Mesenchymal stem cell (in vitro differentiated cells and primary cell): Measurements from ENCODE around the gene DNMT1.

Experiments used
- DNase-seq: peaks from one replicate; pipeline ENCODE4 v3.0.0-alpha.2; 2013
- H2AFZ ChIP-seq: one replicate; pipeline ENCODE4 v1.6.1; 2013; ENCODE audit warnings: low read depth, mild to moderate bottlenecking, control low read depth, inconsistent platforms, low read length, moderate library complexity
- H2AK5ac ChIP-seq: 2 replicates; pipeline ENCODE4 v1.6.1; 2013; ENCODE audit warnings: low read length, moderate library complexity, mild to moderate bottlenecking, inconsistent platforms; ENCODE audit not compliant: severe bottlenecking
- H2BK120ac ChIP-seq: one replicate; pipeline ENCODE4 v1.6.1; 2013; ENCODE audit warnings: low read depth, mild to moderate bottlenecking, inconsistent platforms, low read length, moderate library complexity
- H2BK12ac ChIP-seq, 2 experiments: one replicate each; pipeline ENCODE4 v1.6.1; 2013; ENCODE audit warnings: inconsistent platforms in 2 of 2, low read length in 2 of 2, mild to moderate bottlenecking in 2 of 2, moderate library complexity in 2 of 2, control low read depth in 1 of 2
- H2BK15ac ChIP-seq: one replicate; pipeline ENCODE4 v1.6.1; 2013; ENCODE audit warnings: mild to moderate bottlenecking, low read depth, inconsistent platforms; ENCODE audit not compliant: poor library complexity, severe bottlenecking
- H2BK5ac ChIP-seq: 2 replicates; pipeline ENCODE4 v1.6.1; 2013; ENCODE audit warnings: low read depth, mild to moderate bottlenecking, low read length, control low read depth, inconsistent platforms; ENCODE audit not compliant: poor library complexity, severe bottlenecking
- H3K14ac ChIP-seq, 2 experiments: one replicate each; pipeline ENCODE4 v1.6.1; 2013; ENCODE audit warnings: inconsistent platforms in 2 of 2, low read length in 2 of 2, control low read depth in 1 of 2, mild to moderate bottlenecking in 1 of 2, moderate library complexity in 1 of 2
- H3K18ac ChIP-seq, 2 experiments: one replicate each; pipeline ENCODE4 v1.6.1; 2013; ENCODE audit warnings: inconsistent platforms in 2 of 2, low read length in 2 of 2, control low read depth in 1 of 2, low read depth in 1 of 2, mild to moderate bottlenecking in 1 of 2
- H3K23ac ChIP-seq, 2 experiments: one replicate each; pipeline ENCODE4 v1.6.1; 2013; ENCODE audit warnings: inconsistent platforms in 2 of 2, low read length in 2 of 2, mild to moderate bottlenecking in 2 of 2, moderate library complexity in 2 of 2, control low read depth in 1 of 2
- H3K27ac ChIP-seq: 2 replicates; pipeline ENCODE4 v1.5.1; 2013; ENCODE audit warnings: mild to moderate bottlenecking, moderate library complexity, low read length, control low read depth, inconsistent platforms; ENCODE audit not compliant: poor library complexity, severe bottlenecking
- H3K27me3 ChIP-seq, 2 experiments: 2 replicates each; pipeline versions ENCODE4 v1.6.1 to v1.7.0; 2013; ENCODE audit warnings: low read length in 2 of 2, mild to moderate bottlenecking in 2 of 2, moderate library complexity in 2 of 2, control low read depth in 1 of 2, inconsistent platforms in 1 of 2; ENCODE audit not compliant: control insufficient read depth in 1 of 2, insufficient read depth in 1 of 2
- H3K36me3 ChIP-seq, 2 experiments: 2 replicates each; pipeline versions ENCODE4 v1.6.1 to v1.7.0; 2013; ENCODE audit warnings: low read length in 2 of 2, control low read depth in 1 of 2, inconsistent platforms in 1 of 2, low read depth in 1 of 2, mild to moderate bottlenecking in 1 of 2; ENCODE audit not compliant: insufficient read depth in 2 of 2, control insufficient read depth in 1 of 2
- H3K4ac ChIP-seq, 2 experiments: one replicate each; pipeline ENCODE4 v1.6.1; 2013; ENCODE audit warnings: inconsistent platforms in 2 of 2, low read length in 2 of 2, mild to moderate bottlenecking in 2 of 2, moderate library complexity in 2 of 2, control low read depth in 1 of 2, low read depth in 1 of 2
- H3K4me1 ChIP-seq: 2 replicates; pipeline ENCODE4 v1.6.1; 2013; ENCODE audit warnings: low read depth, low read length, control low read depth; ENCODE audit not compliant: control insufficient read depth, insufficient read depth
- H3K4me2 ChIP-seq: 2 replicates; pipeline ENCODE4 v1.6.1; 2013; ENCODE audit warnings: low read length, mild to moderate bottlenecking, inconsistent platforms; ENCODE audit not compliant: poor library complexity, severe bottlenecking
- H3K4me3 ChIP-seq, 2 experiments: 2 replicates each; pipeline versions ENCODE4 v1.5.1 to v1.7.0; 2013; ENCODE audit warnings: low read length in 2 of 2, mild to moderate bottlenecking in 2 of 2, control low read depth in 1 of 2, low read depth in 1 of 2; ENCODE audit not compliant: insufficient read depth in 1 of 2
- H3K79me1 ChIP-seq: replicated peaks from 2 replicates; pipeline ENCODE4 v1.6.1; 2013; ENCODE audit warnings: mild to moderate bottlenecking, control low read depth, low read length, inconsistent platforms; ENCODE audit not compliant: poor library complexity, severe bottlenecking
- H3K9ac ChIP-seq: 2 replicates; pipeline ENCODE4 v1.7.0; 2013; ENCODE audit warnings: mild to moderate bottlenecking, low read length, moderate library complexity
- H3K9me3 ChIP-seq: 2 replicates; pipeline ENCODE4 v1.7.0; 2013; ENCODE audit warnings: mild to moderate bottlenecking, low read length; ENCODE audit not compliant: control insufficient read depth
- H4K8ac ChIP-seq: one replicate; pipeline ENCODE4 v1.6.1; 2013; ENCODE audit warnings: inconsistent platforms, mild to moderate bottlenecking, low read length, moderate library complexity
- H4K91ac ChIP-seq: one replicate; pipeline ENCODE4 v1.6.1; 2013; ENCODE audit warnings: mild to moderate bottlenecking, low read length, inconsistent platforms
- WGBS: methylation state at CpG from one replicate; pipeline ENCODE4 v1.1.7; 2013; ENCODE audit warnings: mixed read lengths; 5-methylcytosine and 5-hydroxymethylcytosine counted together

The DNMT1 gene

GRCh38 chr19:10135551-10136334 is 59.0 kb downstream of the DNMT1 start:
- peaks cover 27% of the 10 kb centered on the region for H3K79me1 ChIP-seq
- H3K4me1 ChIP-seq, result no peaks in the 10 kb centered on the region
- peaks cover 75 to 77% of the 10 kb centered on the region in 2 experiments for H3K36me3 ChIP-seq
- no peaks in the 10 kb centered on the region for H3K27me3 ChIP-seq
- no peak for DNase-seq
- H3K27ac ChIP-seq, result no peak overlapping the region
- WGBS, result 97% methylated on average over 39 of the region's 39 CpGs
- no peak overlapping the region for H3K14ac ChIP-seq
- no peak overlapping the region for H2BK5ac ChIP-seq
- H2AK5ac ChIP-seq, result no peak overlapping the region
- no peak overlapping the region for H3K9ac ChIP-seq
- no peak overlapping the region for H4K91ac ChIP-seq
- no peaks in the 10 kb centered on the region for H3K9me3 ChIP-seq
- H3K18ac ChIP-seq, result no peak overlapping the region
- H2BK120ac ChIP-seq, result no peak overlapping the region
- H3K23ac ChIP-seq, result no peak overlapping the region
- no peak overlapping the region for H4K8ac ChIP-seq
- no peak overlapping the region for H2AFZ ChIP-seq
- H2BK15ac ChIP-seq, result no peak overlapping the region
- H3K4ac ChIP-seq, result no peak overlapping the region
- H3K4me3 ChIP-seq, result no peak overlapping the region
- no peak overlapping the region for H3K4me2 ChIP-seq
- no peak overlapping the region for H2BK12ac ChIP-seq

DNA sequence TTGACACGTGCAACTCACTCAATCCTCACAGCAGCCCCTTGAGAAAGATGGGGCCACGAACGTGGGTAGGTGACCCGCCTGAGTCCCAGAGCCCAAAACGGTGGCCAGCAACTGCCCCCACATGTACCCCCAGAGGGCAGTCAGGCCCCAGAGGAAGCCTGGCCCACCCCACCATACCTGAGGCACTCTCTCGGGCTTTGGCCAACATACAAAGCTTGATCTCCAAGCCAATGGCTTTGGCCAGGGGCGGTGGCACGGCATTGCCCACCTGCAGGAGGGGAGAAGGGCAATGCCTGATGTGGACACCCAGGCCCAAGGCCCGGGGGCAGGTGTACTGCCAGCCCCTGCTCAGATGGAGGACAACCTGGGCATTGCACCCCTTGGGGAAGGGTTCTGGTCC is 60.7 kb downstream of the DNMT1 start:
- 99% methylated on average over 9 of the region's 9 CpGs for WGBS
- H4K8ac ChIP-seq, result no peak overlapping the region
- no peak overlapping the region for H3K27ac ChIP-seq
- H2AFZ ChIP-seq, result no peak overlapping the region
- no peak overlapping the region for H2BK12ac ChIP-seq
- DNase-seq, result no peak
- no peak overlapping the region for H2AK5ac ChIP-seq
- H3K14ac ChIP-seq, result no peak overlapping the region
- H3K36me3 ChIP-seq, result peaks cover 66 to 68% of the 10 kb centered on the region in 2 experiments
- H3K9ac ChIP-seq, result no peak overlapping the region
- H4K91ac ChIP-seq, result no peak overlapping the region
- H3K9me3 ChIP-seq, result no peaks in the 10 kb centered on the region
- H2BK120ac ChIP-seq, result no peak overlapping the region
- H3K79me1 ChIP-seq, result peaks cover 22% of the 10 kb centered on the region
- no peak overlapping the region for H3K4ac ChIP-seq
- no peak overlapping the region for H3K4me3 ChIP-seq
- H3K4me2 ChIP-seq, result no peak overlapping the region
- H3K18ac ChIP-seq, result no peak overlapping the region
- no peaks in the 10 kb centered on the region for H3K27me3 ChIP-seq
- no peak overlapping the region for H3K23ac ChIP-seq
- no peak overlapping the region for H2BK5ac ChIP-seq
- H2BK15ac ChIP-seq, result no peak overlapping the region
- no peaks in the 10 kb centered on the region for H3K4me1 ChIP-seq

DNA sequence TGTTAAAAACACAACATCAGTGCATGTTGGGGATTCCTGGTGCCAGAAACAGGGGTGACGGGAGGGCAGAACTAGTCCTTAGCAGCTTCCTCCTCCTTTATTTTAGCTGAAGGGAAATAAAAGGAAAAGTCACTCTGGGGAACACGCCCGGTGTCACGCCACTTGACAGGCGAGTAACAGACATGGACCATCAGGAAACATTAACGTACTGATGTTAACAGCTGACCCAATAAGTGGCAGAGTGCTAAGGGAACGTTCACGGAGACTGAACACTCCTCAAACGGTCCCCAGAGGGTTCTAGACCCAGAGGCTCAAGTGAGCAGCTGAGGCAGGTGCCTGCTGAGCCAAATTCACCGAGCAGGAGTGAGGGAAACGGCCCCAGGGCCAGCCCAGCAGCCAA is 61.2 kb downstream of the DNMT1 start:
- Histone ChIP-seq H3K23ac (no peak overlapping the region), H4K8ac (no peak overlapping the region), H3K4me2 (no peak overlapping the region), H3K4me3 (no peak overlapping the region), H2AFZ (no peak overlapping the region), H2BK12ac (no peak overlapping the region), H3K79me1 (peaks cover 21% of the 10 kb centered on the region), H3K27ac (no peak overlapping the region), H3K18ac (no peak overlapping the region), H2BK5ac (no peak overlapping the region), H3K9ac (no peak overlapping the region), H3K14ac (no peak overlapping the region), H4K91ac (no peak overlapping the region), H3K4me1 (no peaks in the 10 kb centered on the region), H2BK120ac (no peak overlapping the region), H3K36me3 (peaks cover 63 to 64% of the 10 kb centered on the region in 2 experiments), H2AK5ac (no peak overlapping the region), H3K4ac (no peak overlapping the region), H2BK15ac (no peak overlapping the region), H3K27me3 (no peaks in the 10 kb centered on the region), H3K9me3 (no peaks in the 10 kb centered on the region)
- 93% methylated on average over 11 of the region's 11 CpGs for WGBS
- no peak for DNase-seq

GRCh38 chr19:10132905-10133304 is 61.8 kb downstream of the DNMT1 start:
- no peak overlapping the region for H3K23ac ChIP-seq
- no peak overlapping the region for H4K8ac ChIP-seq
- no peak overlapping the region for H3K9ac ChIP-seq
- no peak overlapping the region for H2AFZ ChIP-seq
- no peak overlapping the region for H3K4me2 ChIP-seq
- WGBS, result 96% methylated on average over 7 of the region's 7 CpGs
- no peaks in the 10 kb centered on the region for H3K4me1 ChIP-seq
- H2AK5ac ChIP-seq, result no peak overlapping the region
- no peak overlapping the region for H2BK15ac ChIP-seq
- no peaks in the 10 kb centered on the region for H3K27me3 ChIP-seq
- H3K4me3 ChIP-seq, result no peak overlapping the region
- no peak overlapping the region for H2BK5ac ChIP-seq
- no peak for DNase-seq
- H3K9me3 ChIP-seq, result no peaks in the 10 kb centered on the region
- peaks cover 60 to 63% of the 10 kb centered on the region in 2 experiments for H3K36me3 ChIP-seq
- peaks cover 18% of the 10 kb centered on the region for H3K79me1 ChIP-seq
- no peak overlapping the region for H3K27ac ChIP-seq
- H3K4ac ChIP-seq, result no peak overlapping the region
- H4K91ac ChIP-seq, result no peak overlapping the region
- no peak overlapping the region for H3K18ac ChIP-seq
- no peak overlapping the region for H3K14ac ChIP-seq
- no peak overlapping the region for H2BK12ac ChIP-seq
- no peak overlapping the region for H2BK120ac ChIP-seq
